ENCODE measurements around the gene FAM229A. TPM values are rescaled to one million over a fixed set of nuclear protein-coding genes. Genes with fewer than 3 reads are reported as not detected.
A peak's percentile ranks its signal among the peaks of the same experiment; 100 is the strongest.

Gene FAM229A
- total and polyA plus RNA-seq, 9 of the 15 experiments (the other 6 are each of a cell fraction or from before 2014, with no cell fraction given) = 0.04 to 21.6 (median 7.4) TPM

DNA sequence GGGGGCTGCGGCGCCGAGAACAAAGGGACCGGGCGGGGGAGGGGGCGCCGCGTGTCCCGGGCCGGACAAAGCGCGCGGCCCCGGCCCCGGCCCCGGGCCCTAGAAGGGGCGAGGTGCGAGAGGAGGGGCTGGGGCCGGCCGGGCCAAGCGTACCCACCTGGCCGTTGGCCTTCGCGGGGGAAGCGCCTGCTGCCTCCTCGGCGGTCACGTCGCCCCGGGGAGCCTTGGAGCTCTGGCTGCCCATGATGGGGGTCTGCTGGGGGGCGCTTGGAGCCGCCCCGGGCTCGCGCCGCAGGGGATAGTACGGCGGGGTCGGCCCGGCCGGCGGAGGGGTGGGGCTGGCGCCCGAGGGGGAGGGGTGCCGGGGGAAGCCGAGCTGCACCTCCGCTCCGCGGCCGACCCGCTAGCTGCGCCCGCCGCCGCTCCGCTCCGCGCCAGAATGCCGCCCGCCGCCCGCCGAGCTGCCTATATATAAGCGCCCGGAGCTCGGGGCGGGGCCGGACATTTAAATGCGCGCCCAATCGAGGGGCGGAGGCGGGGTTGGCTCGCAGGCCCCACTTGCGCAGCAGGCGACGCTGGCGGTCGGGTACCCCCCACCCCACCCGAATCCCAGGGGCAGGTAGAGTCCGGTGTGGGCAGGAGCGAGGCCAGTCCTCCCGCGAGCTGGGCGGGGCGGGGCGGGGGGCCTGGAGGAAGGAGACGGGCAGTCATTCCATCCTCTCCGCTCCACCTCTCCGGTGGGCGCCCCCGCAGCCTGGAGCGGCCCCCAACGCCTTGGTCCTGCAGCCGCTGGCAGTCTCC, 26.3 kb downstream of the FAM229A start, which contains the start of gene MARCKSL1 (continued):
- TF ChIP-seq, protein P1, sequence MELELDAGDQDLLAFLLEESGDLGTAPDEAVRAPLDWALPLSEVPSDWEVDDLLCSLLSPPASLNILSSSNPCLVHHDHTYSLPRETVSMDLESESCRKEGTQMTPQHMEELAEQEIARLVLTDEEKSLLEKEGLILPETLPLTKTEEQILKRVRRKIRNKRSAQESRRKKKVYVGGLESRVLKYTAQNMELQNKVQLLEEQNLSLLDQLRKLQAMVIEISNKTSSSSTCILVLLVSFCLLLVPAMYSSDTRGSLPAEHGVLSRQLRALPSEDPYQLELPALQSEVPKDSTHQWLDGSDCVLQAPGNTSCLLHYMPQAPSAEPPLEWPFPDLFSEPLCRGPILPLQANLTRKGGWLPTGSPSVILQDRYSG (tag; conservative IDR thresholded peaks at IDR 0.05; ENCODE audit: low read depth) = no peak
- TF ChIP-seq, protein P2, sequence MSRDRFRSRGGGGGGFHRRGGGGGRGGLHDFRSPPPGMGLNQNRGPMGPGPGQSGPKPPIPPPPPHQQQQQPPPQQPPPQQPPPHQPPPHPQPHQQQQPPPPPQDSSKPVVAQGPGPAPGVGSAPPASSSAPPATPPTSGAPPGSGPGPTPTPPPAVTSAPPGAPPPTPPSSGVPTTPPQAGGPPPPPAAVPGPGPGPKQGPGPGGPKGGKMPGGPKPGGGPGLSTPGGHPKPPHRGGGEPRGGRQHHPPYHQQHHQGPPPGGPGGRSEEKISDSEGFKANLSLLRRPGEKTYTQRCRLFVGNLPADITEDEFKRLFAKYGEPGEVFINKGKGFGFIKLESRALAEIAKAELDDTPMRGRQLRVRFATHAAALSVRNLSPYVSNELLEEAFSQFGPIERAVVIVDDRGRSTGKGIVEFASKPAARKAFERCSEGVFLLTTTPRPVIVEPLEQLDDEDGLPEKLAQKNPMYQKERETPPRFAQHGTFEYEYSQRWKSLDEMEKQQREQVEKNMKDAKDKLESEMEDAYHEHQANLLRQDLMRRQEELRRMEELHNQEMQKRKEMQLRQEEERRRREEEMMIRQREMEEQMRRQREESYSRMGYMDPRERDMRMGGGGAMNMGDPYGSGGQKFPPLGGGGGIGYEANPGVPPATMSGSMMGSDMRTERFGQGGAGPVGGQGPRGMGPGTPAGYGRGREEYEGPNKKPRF (IDR thresholded peaks at IDR 0.05; ENCODE audit: low read depth, low read length) = no peak
- TF ChIP-seq EGR1 (conservative IDR thresholded peaks at IDR 0.05) (peak; percentile 63; the same call in 1 of the 2 replicates), ATF1 (CRISPR knock-in tag; IDR thresholded peaks at IDR 0.05) (0 out of 2 replicates have a peak, but pooled peaks have one; percentile 15), ATF1 (tag; IDR thresholded peaks at IDR 0.05) (no peak), PPARD (CRISPR knock-in tag; IDR thresholded peaks at IDR 0.05) (no peak), RBM39 (optimal IDR thresholded peaks at IDR 0.05; ENCODE audit: low read depth, low read length) (no peak), PHF8 (IDR thresholded peaks at IDR 0.05; ENCODE audit: borderline replicate concordance, low read length) (peak; percentile 56; the same call in 1 of the 2 replicates), ZNF583 (CRISPR knock-in tag; IDR thresholded peaks at IDR 0.05) (0 out of 2 replicates have a peak, but pooled peaks have one; percentile 11), ZNF347 (CRISPR knock-in tag; IDR thresholded peaks at IDR 0.05; ENCODE audit: low read depth) (no peak)
- TF ChIP-seq, protein P3, sequence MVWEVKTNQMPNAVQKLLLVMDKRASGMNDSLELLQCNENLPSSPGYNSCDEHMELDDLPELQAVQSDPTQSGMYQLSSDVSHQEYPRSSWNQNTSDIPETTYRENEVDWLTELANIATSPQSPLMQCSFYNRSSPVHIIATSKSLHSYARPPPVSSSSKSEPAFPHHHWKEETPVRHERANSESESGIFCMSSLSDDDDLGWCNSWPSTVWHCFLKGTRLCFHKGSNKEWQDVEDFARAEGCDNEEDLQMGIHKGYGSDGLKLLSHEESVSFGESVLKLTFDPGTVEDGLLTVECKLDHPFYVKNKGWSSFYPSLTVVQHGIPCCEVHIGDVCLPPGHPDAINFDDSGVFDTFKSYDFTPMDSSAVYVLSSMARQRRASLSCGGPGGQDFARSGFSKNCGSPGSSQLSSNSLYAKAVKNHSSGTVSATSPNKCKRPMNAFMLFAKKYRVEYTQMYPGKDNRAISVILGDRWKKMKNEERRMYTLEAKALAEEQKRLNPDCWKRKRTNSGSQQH (CRISPR knock-in tag; IDR thresholded peaks at IDR 0.05) = no peak
- TF ChIP-seq, protein P4, sequence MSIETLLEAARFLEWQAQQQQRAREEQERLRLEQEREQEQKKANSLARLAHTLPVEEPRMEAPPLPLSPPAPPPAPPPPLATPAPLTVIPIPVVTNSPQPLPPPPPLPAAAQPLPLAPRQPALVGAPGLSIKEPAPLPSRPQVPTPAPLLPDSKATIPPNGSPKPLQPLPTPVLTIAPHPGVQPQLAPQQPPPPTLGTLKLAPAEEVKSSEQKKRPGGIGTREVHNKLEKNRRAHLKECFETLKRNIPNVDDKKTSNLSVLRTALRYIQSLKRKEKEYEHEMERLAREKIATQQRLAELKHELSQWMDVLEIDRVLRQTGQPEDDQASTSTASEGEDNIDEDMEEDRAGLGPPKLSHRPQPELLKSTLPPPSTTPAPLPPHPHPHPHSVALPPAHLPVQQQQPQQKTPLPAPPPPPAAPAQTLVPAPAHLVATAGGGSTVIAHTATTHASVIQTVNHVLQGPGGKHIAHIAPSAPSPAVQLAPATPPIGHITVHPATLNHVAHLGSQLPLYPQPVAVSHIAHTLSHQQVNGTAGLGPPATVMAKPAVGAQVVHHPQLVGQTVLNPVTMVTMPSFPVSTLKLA (conservative IDR thresholded peaks at IDR 0.05) = peak in 1 of 2 experiments; percentile 54; a peak in 1 of 4 replicates
- TF ChIP-seq, protein P5, sequence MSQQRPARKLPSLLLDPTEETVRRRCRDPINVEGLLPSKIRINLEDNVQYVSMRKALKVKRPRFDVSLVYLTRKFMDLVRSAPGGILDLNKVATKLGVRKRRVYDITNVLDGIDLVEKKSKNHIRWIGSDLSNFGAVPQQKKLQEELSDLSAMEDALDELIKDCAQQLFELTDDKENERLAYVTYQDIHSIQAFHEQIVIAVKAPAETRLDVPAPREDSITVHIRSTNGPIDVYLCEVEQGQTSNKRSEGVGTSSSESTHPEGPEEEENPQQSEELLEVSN (IDR thresholded peaks at IDR 0.05; ENCODE audit: borderline replicate concordance in 1 of 2, extremely low read depth in 1 of 2, insufficient read depth in 1 of 2, insufficient read length in 1 of 2, low read depth in 1 of 2, low read length in 1 of 2, poor library complexity in 1 of 2, severe bottlenecking in 1 of 2) = peak in 1 of 2 experiments; percentile 51
- TF ChIP-seq, protein P6, sequence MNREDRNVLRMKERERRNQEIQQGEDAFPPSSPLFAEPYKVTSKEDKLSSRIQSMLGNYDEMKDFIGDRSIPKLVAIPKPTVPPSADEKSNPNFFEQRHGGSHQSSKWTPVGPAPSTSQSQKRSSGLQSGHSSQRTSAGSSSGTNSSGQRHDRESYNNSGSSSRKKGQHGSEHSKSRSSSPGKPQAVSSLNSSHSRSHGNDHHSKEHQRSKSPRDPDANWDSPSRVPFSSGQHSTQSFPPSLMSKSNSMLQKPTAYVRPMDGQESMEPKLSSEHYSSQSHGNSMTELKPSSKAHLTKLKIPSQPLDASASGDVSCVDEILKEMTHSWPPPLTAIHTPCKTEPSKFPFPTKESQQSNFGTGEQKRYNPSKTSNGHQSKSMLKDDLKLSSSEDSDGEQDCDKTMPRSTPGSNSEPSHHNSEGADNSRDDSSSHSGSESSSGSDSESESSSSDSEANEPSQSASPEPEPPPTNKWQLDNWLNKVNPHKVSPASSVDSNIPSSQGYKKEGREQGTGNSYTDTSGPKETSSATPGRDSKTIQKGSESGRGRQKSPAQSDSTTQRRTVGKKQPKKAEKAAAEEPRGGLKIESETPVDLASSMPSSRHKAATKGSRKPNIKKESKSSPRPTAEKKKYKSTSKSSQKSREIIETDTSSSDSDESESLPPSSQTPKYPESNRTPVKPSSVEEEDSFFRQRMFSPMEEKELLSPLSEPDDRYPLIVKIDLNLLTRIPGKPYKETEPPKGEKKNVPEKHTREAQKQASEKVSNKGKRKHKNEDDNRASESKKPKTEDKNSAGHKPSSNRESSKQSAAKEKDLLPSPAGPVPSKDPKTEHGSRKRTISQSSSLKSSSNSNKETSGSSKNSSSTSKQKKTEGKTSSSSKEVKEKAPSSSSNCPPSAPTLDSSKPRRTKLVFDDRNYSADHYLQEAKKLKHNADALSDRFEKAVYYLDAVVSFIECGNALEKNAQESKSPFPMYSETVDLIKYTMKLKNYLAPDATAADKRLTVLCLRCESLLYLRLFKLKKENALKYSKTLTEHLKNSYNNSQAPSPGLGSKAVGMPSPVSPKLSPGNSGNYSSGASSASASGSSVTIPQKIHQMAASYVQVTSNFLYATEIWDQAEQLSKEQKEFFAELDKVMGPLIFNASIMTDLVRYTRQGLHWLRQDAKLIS (CRISPR knock-in tag; IDR thresholded peaks at IDR 0.05) = peak; percentile 91

Measured in K562 (cell line).